HS-5 (cell line): ENCODE measurements around the gene FDX2.

ENCODE experiments used
- DNase-seq: peaks from one replicate; pipeline ENCODE4 v3.0.0-alpha.2; 2012; ENCODE audit warnings: low read depth

Gene FDX2

DNA sequence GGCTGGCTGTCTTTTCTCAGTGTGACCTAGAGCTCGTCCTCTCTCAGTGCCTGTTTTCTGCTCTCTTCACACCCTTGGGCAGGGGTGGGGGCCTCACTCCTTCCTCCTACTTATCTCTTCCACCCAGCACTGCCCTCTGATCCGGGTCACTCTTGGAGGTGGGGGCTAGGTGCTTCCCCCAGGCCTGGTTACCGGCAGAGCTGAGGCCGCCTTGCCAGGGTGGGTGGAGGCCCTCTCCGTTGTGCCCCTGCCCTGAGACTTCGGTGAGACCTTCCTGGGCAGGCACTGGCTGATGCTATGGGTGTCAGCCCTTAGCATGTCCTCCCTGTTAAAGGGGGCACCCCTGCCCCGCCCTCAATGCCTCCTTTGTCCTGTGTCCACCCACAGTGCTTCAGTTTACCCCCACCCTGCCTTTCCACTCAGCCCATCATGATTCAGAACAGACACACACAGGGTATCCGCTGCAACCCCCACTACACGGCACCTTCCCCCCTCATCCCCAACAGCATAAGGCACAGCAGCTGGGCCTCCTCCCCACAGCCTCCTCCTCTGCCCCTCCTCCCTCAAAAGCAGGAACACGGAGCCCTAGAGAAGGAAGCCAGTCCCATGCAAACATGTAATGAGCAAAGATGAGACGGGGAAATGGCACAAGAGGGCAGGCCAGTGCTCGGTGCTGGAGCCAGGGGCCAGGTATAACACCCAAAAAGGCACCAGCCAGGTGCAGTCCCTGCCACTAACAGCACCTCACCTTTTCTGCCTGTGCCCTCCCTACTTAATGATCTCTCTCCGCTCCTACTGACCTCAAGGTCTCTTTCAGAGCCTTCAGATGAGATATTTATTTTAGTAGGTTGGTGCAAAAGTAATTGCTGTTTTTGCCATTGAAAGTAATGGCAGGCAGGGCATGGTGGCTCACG, 16.0 kb downstream of the FDX2 start:
- DNase-seq, result no peak

DNA sequence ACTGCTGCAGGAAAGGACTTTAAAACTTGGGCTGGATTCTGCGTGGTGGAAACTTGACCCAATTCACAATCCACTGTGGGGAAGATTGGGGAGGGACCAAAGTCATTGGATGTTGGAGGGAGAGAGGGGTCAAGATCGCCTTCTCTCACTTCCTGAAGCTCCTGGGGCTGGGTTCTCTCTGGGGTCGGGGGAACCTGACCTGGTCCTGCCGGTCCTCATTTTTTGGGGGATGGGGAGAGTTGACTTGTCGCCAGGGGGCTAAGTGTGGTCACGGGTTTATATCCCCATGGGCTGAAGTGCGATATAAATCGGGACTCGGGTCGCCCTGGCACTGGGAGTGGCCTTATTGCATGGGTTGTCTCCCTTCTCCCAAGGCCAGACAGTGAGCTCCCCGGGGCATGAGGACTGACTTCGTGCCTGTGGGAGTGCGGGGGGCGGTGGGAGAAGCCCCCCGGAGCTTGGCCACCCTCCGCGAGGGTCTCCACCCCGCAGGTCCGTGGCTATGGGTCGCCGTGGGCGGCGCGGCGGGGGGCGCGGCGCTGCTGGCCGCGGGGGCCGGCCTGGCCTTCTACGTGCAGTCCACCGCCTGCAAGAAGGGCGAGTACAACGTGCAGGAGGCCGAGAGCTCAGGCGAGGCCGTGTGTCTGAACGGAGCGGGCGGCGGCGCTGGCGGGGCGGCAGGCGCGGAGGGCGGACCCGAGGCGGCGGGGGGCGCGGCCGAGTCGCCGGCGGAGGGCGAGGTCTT, 19.8 kb downstream of the FDX2 start:
- DNase-seq, result no peak

DNA sequence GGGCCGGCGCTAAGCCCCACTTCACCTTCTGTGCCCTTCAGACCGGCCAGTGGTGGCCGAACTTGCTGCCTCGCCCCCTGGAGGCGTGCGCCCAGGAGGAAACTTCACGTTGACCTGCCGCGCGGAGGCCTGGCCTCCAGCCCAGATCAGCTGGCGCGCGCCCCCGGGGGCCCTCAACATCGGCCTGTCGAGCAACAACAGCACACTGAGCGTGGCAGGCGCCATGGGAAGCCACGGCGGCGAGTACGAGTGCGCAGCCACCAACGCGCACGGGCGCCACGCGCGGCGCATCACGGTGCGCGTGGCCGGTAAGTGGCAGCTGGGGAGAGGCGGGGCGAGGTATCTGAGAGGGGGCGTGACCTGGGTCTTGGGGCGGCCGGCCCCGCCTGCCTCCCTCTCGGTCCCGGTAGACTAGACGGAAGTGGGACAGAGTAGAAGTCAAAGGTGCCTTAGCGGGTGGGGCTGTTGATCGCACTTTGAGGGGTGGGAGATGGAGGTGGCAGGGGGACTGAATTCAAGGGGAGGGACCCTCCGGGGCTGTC, 20.4 kb downstream of the FDX2 start:
- DNase-seq, result no peak

DNA sequence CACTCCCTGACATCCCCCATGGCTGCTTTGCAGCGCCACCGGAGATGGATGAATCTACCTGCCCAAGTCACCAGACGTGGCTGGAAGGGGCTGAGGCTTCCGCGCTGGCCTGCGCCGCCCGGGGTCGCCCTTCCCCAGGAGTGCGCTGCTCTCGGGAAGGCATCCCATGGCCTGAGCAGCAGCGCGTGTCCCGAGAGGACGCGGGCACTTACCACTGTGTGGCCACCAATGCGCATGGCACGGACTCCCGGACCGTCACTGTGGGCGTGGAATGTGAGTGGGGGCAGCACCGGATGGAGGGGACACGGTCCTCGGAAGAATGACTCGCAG, 21.5 kb downstream of the FDX2 start:
- DNase-seq, result no peak

DNA sequence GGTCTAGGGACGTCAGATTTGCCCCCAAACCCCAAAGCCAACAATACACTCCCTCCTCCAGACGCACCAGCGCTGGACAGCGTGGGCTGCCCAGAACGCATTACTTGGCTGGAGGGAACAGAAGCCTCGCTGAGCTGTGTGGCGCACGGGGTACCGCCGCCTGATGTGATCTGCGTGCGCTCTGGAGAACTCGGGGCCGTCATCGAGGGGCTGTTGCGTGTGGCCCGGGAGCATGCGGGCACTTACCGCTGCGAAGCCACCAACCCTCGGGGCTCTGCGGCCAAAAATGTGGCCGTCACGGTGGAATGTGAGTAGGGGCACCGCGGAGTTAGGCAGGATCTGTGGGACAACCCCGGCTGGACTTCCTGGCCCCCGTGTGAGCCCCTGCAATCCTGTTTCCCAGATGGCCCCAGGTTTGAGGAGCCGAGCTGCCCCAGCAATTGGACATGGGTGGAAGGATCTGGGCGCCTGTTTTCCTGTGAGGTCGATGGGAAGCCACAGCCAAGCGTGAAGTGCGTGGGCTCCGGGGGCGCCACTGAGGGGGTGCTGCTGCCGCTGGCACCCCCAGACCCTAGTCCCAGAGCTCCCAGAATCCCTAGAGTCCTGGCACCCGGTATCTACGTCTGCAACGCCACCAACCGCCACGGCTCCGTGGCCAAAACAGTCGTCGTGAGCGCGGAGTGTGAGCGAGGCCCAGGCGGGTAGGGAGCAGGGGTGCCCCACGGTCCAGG, 22.0 kb downstream of the FDX2 start:
- no peak for DNase-seq

DNA sequence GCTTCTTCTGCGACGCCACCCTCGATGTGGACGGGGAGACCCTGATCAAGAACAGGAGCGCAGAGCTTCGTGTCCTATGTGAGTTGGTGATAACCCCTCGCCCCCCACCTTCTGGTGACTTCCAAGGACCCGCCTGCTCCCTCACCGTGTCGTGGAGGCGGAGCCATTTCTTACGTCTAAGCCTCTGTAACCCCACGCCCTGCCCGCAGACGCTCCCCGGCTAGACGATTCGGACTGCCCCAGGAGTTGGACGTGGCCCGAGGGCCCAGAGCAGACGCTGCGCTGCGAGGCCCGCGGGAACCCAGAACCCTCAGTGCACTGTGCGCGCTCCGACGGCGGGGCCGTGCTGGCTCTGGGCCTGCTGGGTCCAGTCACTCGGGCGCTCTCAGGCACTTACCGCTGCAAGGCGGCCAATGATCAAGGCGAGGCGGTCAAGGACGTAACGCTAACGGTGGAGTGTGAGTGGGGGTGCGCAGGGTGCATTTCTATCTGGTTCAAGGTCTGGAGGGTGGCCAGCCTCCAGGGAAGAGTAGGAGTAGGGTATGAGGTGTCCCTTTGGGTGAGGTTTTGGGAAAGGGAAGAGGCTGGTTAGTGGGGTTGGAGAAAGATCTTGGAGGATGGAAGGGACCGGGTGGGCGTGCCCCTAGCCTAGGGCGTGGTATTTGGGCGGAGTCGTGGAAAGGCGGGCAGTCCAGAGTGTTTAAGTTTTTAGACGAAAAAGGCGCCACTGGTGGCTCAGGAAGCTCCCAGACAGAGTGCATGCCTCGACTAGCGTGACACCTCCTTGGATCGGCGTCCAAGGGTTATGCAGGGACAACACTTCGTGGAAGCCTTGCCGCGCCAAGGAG, 22.8 kb downstream of the FDX2 start:
- DNase-seq, result no peak

DNA sequence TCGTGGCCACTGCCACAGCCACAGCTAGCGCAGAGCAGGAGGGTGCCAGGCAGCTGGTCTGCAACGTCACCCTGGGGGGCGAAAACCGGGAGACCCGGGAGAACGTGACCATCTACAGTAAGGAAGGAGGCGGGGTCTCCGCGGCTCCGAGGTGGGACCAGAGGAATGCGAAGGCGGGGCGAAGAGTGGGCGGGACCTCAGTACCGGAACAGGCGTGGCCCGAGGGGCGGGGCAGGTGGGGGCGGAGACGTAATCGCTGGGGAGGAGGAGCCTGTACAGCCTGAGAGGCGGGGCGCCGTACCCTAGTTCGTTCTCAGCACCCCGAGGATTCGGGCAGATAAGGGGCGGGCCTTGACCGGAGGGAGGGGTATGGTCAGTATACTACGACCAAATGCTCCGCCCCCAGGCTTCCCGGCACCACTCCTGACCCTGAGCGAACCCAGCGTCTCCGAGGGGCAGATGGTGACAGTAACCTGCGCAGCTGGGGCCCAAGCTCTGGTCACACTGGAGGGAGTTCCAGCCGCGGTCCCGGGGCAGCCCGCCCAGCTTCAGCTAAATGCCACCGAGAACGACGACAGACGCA, 23.5 kb downstream of the FDX2 start:
- no peak for DNase-seq

DNA sequence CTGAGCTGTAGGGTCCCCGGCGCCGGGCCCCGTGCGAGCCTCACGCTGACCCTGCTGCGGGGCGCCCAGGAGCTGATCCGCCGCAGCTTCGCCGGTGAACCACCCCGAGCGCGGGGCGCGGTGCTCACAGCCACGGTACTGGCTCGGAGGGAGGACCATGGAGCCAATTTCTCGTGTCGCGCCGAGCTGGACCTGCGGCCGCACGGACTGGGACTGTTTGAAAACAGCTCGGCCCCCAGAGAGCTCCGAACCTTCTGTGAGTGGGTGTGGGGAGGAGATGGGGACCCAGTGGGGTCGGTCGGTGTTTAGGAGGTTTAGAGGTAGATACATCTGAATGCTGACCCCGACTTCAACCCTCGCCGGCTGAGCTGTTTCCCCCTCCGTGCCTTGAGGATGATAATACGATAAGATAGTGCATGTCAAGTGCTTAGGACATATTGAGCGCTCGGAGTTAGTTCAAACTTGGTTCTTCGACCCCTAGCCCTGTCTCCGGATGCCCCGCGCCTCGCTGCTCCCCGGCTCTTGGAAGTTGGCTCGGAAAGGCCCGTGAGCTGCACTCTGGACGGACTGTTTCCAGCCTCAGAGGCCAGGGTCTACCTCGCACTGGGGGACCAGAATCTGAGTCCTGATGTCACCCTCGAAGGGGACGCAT, 24.1 kb downstream of the FDX2 start:
- no peak for DNase-seq

DNA sequence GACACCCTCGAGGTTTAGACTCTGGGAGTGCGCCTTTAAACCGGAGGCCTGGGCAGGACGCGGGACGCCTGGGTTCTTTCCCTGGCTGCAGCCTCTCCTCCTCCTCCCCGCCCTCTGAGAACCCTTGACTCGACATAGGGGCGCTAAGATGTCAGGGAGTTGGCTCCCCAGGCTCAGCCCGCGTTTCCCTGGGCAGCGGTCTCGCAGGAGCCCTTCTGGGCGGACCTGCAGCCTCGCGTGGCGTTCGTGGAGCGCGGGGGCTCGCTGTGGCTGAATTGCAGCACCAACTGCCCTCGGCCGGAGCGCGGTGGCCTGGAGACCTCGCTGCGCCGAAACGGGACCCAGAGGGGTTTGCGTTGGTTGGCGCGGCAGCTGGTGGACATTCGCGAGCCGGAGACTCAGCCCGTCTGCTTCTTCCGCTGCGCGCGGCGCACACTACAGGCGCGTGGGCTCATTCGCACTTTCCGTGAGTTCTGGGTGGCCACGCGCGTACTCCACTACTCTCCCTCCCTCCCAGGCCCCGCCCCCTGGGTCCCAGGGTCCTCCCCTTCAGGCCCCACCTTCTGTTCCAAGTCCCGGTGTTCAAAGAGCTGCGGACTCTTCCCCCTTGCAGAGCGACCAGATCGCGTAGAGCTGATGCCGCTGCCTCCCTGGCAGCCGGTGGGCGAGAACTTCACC, 24.8 kb downstream of the FDX2 start:
- no peak for DNase-seq

DNA sequence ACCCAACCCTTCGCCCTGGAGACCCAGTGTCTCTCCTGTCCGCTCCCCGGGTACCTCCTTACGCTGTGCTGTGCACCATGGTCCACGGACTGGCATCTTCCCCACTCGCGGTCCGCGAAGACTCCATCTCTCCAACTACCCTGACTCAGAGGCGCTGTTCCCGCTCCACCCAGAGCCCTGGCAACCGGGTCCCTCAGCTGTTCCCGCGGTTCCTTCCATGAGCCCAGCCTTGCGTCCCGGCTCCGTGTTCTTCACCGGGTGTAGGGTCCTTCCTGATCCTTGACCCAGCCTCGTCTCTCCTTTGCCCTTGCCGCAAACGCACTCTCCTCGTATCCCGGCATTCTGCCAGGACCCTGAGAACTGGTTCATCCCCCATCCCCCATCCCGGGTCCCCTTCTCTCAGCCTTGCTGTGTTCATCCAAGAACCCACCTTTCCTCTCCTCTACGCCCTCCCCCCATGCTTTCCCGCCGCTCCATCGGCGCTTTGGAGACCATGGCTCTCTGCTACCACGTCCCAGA, 25.4 kb downstream of the FDX2 start:
- DNase-seq, result no peak

DNA sequence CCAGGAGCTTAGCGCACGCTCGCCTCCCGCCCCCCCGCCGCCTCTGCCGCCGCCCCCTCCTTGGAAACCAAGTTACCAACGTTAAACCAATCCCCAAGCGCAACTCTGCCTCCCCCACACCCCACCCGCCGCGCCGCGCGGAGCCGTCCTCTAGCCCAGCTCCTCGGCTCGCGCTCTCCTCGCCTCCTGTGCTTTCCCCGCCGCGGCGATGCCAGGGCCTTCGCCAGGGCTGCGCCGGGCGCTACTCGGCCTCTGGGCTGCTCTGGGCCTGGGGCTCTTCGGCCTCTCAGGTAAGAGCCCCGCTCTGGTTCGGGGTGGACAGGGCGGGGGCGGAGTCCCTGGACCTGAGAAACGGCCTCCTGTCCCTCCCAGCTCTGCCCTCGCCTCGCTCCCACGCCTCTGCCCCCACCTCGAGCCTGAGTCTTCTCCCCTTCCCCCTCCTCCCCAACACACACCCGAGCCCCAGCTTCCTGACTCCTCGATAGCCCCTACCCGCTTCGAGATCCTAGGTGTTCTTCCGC, 25.9 kb downstream of the FDX2 start, which contains the start of gene ICAM5:
Gene ICAM5 (plus strand): TSS at position 117 of the 521 bp plus-strand sequence. CDS start 92 bp downstream, at position 209.
- DNase-seq, result no peak

DNA sequence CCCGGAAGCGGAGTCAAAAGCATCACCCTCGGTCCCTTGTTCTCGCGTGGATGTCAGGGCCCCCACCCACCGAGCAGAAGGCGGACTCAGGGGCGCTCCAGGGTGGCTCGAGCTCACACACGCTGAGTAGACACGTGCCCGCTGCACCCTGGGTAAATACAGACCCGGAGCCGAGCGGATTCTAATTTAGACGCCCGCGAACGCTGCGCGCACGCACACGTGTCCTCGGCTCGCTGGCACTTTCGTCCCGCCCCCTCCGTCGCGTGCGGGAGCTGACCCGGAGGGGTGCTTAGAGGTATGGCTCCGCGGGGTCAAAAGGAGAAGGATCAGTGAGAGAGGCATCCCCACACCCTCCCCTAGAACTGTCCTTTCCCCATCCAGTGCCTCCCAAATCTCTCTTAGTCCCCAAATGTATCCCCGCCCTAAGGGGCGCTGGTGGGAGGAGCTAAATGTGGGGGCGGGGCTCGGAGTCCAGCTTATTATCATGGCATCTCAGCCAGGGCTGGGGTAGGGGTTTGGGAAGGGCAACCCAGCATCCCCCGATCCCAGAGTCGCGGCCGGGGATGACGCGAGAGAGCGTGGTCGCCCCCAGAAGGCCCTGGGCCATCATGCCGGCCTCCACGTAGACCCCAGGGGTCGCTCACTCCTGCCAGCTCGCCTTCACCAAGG, 26.5 kb downstream of the FDX2 start:
- DNase-seq, result peak; percentile 80

DNA sequence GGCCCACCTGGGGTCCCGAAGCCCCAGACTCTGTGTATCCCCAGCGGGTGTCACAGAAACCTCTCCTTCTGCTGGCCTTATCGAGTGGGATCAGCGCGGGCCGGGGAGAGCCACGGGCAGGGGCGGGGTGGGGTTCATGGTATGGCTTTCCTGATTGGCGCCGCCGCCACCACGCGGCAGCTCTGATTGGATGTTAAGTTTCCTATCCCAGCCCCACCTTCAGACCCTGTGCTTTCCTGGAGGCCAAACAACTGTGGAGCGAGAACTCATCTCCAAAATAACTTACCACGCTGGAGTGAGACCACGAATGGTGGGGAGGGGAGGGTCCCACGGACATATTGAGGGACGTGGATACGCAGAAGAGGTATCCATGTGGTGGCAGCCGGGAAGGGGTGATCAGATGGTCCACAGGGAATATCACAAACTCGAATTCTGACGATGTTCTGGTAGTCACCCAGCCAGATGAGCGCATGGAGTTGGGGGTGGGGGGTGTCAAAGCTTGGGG, 27.1 kb downstream of the FDX2 start:
- peak; percentile 63 for DNase-seq

DNA sequence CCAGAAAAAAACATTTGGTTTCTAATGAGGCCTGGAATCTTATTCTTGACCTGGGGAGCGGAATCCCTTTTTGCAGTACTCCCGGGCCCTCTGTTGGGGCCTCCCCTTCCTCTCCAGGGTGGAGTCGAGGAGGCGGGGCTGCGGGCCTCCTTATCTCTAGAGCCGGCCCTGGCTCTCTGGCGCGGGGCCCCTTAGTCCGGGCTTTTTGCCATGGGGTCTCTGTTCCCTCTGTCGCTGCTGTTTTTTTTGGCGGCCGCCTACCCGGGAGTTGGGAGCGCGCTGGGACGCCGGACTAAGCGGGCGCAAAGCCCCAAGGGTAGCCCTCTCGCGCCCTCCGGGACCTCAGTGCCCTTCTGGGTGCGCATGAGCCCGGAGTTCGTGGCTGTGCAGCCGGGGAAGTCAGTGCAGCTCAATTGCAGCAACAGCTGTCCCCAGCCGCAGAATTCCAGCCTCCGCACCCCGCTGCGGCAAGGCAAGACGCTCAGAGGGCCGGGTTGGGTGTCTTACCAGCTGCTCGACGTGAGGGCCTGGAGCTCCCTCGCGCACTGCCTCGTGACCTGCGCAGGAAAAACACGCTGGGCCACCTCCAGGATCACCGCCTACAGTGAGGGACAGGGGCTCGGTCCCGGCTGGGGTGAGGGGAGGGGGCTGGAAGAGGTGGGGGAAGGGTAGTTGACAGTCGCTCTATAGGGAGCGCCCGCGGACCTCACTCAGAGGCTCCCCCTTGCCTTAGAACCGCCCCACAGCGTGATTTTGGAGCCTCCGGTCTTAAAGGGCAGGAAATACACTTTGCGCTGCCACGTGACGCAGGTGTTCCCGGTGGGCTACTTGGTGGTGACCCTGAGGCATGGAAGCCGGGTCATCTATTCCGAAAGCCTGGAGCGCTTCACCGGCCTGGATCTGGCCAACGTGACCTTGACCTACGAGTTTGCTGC, 28.7 kb downstream of the FDX2 start, which contains the start of gene ICAM4:
Gene ICAM4 (plus strand): TSS at position 153 of the 935 bp plus-strand sequence. CDS start 58 bp downstream, at position 211.
- DNase-seq, result no peak

DNA sequence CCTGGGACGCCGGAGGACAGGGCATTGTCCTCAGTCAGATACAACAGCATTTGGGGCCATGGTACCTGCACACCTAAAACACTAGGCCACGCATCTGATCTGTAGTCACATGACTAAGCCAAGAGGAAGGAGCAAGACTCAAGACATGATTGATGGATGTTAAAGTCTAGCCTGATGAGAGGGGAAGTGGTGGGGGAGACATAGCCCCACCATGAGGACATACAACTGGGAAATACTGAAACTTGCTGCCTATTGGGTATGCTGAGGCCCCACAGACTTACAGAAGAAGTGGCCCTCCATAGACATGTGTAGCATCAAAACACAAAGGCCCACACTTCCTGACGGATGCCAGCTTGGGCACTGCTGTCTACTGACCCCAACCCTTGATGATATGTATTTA, 30.4 kb downstream of the FDX2 start:
- no peak for DNase-seq

DNA sequence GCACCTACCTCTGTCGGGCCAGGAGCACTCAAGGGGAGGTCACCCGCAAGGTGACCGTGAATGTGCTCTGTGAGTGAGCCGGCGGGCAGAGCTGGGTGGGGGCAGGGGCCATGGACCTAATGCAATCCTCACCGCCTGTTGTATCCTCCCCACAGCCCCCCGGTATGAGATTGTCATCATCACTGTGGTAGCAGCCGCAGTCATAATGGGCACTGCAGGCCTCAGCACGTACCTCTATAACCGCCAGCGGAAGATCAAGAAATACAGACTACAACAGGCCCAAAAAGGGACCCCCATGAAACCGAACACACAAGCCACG, 30.9 kb downstream of the FDX2 start:
- no peak for DNase-seq
